Small intestine (tissue), 7 donors: ENCODE measurements around the gene COX19. TPM values are rescaled to one million over a fixed set of nuclear protein-coding genes. Genes with fewer than 3 reads are reported as not detected.
A peak's percentile ranks its signal among the peaks of the same experiment; 100 is the strongest.

Experiments used
- DNase-seq, 2 donors: peaks; one replicate each; pipeline versions ENCODE4 v3.0.0 to v3.0.0-alpha.2; 2013
- FAIRE-seq: peaks from 2 replicates; lab custom pipeline; 2012; peaks lifted over from hg19 to GRCh38; lab: Jason Lieb, UNC
- H3K27ac ChIP-seq, 3 donors: one replicate each; pipeline ENCODE4 v1.5.1; 2013; ENCODE audit warnings: low read length in 2 of 3, mild to moderate bottlenecking in 2 of 3, control low read depth in 1 of 3, inconsistent platforms in 1 of 3, low read depth in 1 of 3, moderate library complexity in 1 of 3
- H3K27me3 ChIP-seq, 3 donors: one replicate each; pipeline ENCODE4 v1.6.1; 2013; ENCODE audit warnings: low read length in 3 of 3, inconsistent platforms in 1 of 3; ENCODE audit not compliant: control insufficient read depth in 3 of 3, insufficient read depth in 3 of 3
- H3K36me3 ChIP-seq, 3 donors: one replicate each; pipeline ENCODE4 v1.6.1; 2013; ENCODE audit warnings: low read length in 3 of 3, inconsistent platforms in 1 of 3, low read depth in 1 of 3, mild to moderate bottlenecking in 1 of 3, moderate library complexity in 1 of 3; ENCODE audit not compliant: control insufficient read depth in 3 of 3, insufficient read depth in 2 of 3
- H3K4me1 ChIP-seq, 3 donors: one replicate each; pipeline ENCODE4 v1.6.1; 2013; ENCODE audit warnings: low read length in 2 of 3, inconsistent platforms in 1 of 3, low read depth in 1 of 3, mild to moderate bottlenecking in 1 of 3, moderate library complexity in 1 of 3; ENCODE audit not compliant: control insufficient read depth in 3 of 3, insufficient read depth in 2 of 3
- H3K4me3 ChIP-seq, 3 donors: one replicate each; pipeline ENCODE4 v1.5.1; 2013; ENCODE audit warnings: low read length in 3 of 3, control low read depth in 1 of 3, inconsistent platforms in 1 of 3, low read depth in 1 of 3, mild to moderate bottlenecking in 1 of 3, moderate library complexity in 1 of 3
- H3K9me3 ChIP-seq, 2 donors: one replicate each; pipeline ENCODE4 v1.6.1; 2013; ENCODE audit warnings: low read depth in 1 of 2, low read length in 1 of 2; ENCODE audit not compliant: control insufficient read depth in 2 of 2, insufficient read depth in 1 of 2
- WGBS, 3 donors: extraction: QIAGEN DNeasy Blood & Tissue Kit; methylation state at CpG; one replicate each; pipeline ENCODE4 v1.1.7; 2013; 5-methylcytosine and 5-hydroxymethylcytosine counted together
- polyA plus RNA-seq, 4 donors: library from polyadenylated mRNA; stranded (reverse) in 3 of 4; unstranded in 1 of 4; fragments of 200-250 nt in 3 of 4; fragments of 120-200 nt in 1 of 4; gene quantifications; one replicate each; pipeline versions ENCODE4 v1.2.1 to v1.2.3, GENCODE V29; 2013
- donor health status: healthy with polysubstance abuse.
- donor health status: control.
- donor health status: control.
- donor health status: Bipolar disorder and iron deficiency.
- donor health status: healthy.

The COX19 gene
- polyA plus RNA-seq, 4 donors, result 8.9 to 41.6 (median 9.8) TPM

DNA sequence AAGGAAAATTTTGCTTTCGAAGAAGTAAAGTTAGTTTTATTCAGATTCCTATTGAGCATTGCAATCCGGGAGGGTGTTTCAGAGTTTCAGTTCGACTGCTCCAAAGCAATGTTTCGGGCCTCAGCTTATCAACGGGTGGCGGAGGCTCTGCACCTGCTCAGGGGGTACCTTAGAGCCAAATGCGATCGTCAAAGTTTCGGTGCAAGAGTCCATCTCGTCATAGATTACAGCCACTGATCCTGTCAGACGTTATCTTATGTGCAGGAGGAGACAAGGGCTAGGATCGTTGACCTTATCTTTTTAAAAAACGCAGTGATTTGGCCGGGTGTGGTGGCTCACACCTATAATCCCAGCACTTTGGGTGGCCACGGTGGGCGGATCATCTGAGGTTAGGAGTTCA lies 3.8 kb upstream of the COX19 start:
- WGBS, 3 donors, result 18 to 63% (median 52%) methylated on average over 16 of the region's 16 CpGs

DNA sequence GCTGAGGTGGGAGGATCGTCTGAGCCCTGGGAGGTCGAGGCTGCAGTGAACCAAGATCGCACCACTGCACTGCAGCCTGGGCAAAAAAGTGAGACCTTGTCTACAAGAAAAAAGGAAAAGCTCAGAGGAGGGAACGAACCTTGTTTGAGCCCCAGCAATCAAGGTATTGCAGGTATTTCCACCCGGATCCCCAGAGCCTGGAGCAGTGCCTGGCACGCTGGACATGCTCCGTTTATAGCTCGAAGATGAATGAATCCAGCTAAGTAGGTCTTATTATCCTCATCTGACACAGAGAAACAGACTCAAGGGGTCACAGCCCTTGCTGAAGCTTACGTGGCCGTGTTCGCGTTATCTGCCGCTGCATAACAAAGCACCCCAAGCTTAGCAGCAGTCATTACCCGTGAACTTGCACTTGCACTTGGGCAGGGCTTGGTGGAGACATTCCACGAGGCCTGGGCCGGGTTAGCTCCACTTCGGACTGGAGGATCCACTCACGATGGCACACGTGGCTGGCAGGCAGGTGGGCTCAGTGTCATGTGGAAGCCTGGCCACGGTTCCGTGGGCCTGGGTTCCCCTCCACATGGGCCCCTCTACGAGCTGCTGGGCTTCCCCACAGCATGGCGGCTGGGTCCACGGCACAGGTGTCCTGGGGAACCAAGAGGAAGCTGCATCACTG lies 3.2 kb upstream of the COX19 start:
- FAIRE-seq (no peak), DNase-seq (peak; percentile 69 to 79)
- Histone ChIP-seq H3K9me3 (peaks cover 0 to 5% of the 10 kb centered on the region in 2 donors), H3K36me3 (peaks cover 0 to 7% (median 0%) of the 10 kb centered on the region in 3 donors), H3K27ac (peak overlapping the region; percentile 91 to 95 (median 92)), H3K27me3 (no peaks in the 10 kb centered on the region), H3K4me3 (no peak overlapping the region), H3K4me1 (peaks cover 4 to 65% (median 10%) of the 10 kb centered on the region in 3 donors)
- WGBS, 3 donors, result 35 to 70% (median 51%) methylated on average over 24 of the region's 24 CpGs

More for the DNA sequence above, 3.8 kb upstream of the COX19 start:
- peaks cover 3 to 61% (median 10%) of the 10 kb centered on the region in 3 donors for H3K4me1 ChIP-seq
- peak; percentile 80 to 82 for DNase-seq
- H3K27ac ChIP-seq, result peak overlapping the region; percentile 91 to 95 (median 92)
- H3K9me3 ChIP-seq, result peaks cover 0 to 5% of the 10 kb centered on the region in 2 donors
- FAIRE-seq, result no peak
- H3K36me3 ChIP-seq, result peaks cover 0 to 12% (median 0%) of the 10 kb centered on the region in 3 donors
- H3K4me3 ChIP-seq, result no peak overlapping the region
- no peaks in the 10 kb centered on the region for H3K27me3 ChIP-seq

DNA sequence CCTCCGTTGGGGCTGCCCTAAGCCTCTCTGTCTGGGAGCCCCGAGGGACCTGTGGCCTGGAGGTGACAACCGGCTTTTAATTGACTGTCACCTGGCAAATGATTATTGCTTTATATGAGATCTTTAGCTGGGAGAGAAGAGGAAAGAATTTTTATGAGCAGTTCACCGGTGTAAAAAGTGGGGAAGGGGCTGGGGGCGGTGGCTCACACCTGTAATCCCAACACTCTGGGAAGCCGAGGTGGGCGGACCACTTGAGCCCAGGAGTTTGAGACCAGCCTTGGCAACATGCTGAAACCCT lies 2.6 kb upstream of the COX19 start:
- no peak overlapping the region for H3K4me3 ChIP-seq
- 12 to 58% (median 27%) methylated on average over 7 of the region's 7 CpGs for WGBS, 3 donors
- FAIRE-seq, result no peak
- H3K9me3 ChIP-seq, result peaks cover 0 to 5% of the 10 kb centered on the region in 2 donors
- H3K27me3 ChIP-seq, result no peaks in the 10 kb centered on the region
- H3K27ac ChIP-seq, result peak overlapping the region; percentile 91 to 95 (median 92)
- peaks cover 7 to 71% (median 10%) of the 10 kb centered on the region in 3 donors for H3K4me1 ChIP-seq
- peaks cover 0 to 7% (median 0%) of the 10 kb centered on the region in 3 donors for H3K36me3 ChIP-seq
- no peak for DNase-seq

DNA sequence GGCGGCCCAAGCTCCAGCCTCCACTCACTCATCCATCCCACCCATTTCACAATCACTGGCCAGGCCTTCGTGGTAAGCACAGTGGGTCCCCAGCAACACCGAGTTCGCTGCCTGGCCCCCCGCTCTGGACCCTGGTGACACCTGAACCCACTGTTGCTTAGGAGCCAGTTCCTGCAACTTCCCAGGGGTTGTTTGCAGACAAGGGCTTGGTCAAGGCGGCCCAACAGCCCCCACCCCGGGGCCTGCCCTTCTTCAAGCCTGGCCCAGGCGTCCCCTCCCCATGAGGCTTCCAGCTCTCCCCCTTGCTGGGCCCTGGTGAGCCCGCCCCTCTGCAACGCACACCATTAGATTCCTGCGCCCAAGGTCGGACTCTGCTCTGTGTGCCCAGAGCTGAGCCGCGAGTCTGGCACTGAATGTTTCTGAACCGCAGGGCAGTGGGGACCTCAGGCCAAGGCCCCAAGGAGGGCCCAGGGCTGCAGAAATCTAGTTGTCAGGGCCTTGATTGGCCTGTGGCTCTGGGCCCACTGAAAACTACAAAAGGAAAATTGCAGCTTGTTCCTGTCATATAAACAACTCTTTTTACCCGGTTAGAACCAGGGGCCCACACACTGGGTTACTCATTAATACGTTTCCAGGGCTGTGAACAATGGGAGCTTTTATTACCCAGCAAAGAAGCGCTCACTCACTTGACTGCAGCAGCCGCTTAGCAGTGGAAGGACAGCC lies 2.1 kb upstream of the COX19 start:
- Histone ChIP-seq H3K27me3 (no peaks in the 10 kb centered on the region), H3K9me3 (peaks cover 0 to 5% of the 10 kb centered on the region in 2 donors), H3K27ac (peak overlapping the region; percentile 91 to 95 (median 92)), H3K36me3 (peaks cover under 1 to 7% (median 3%) of the 10 kb centered on the region in 3 donors), H3K4me1 (peaks cover 10 to 71% (median 10%) of the 10 kb centered on the region in 3 donors), H3K4me3 (peak overlapping the region in 1 of 3 donors; percentile 1)
- DNase-seq, result peak; percentile 93 to 96
- WGBS, 3 donors, result 19 to 52% (median 34%) methylated on average over 18 to 19 of the region's 19 CpGs
- FAIRE-seq, result no peak

DNA sequence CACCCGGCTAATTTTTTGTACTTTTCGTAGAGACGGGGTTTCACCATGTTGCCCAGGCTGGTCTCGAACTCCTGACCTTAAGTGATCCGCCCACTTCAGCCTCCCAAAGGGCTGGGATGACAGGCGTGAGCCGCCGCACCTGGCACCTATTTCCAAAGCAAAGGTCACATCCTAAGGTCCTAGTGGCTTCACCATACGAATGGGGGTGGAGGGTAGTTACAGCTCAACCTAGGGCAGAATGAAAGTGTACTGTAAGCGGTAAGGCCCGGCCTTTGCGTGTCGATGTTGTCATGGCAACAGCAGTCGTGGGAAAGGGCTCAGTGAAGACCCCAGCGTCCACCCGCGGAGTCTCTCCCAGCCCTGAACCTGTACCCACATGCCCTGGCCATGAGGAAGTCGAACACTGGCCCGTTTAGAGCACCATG lies 1.6 kb upstream of the COX19 start:
- H3K4me1 ChIP-seq, result peaks cover 10 to 71% (median 10%) of the 10 kb centered on the region in 3 donors
- DNase-seq (peak in 1 of 2 donors; percentile 76), FAIRE-seq (no peak)
- H3K27ac ChIP-seq, result peak overlapping the region; percentile 91 to 95 (median 92)
- 21 to 63% (median 34%) methylated on average over 19 of the region's 19 CpGs for WGBS, 3 donors
- H3K4me3 ChIP-seq, result peak overlapping the region in 1 of 3 donors; percentile 1
- no peaks in the 10 kb centered on the region for H3K27me3 ChIP-seq
- peaks cover 0 to 5% of the 10 kb centered on the region in 2 donors for H3K9me3 ChIP-seq
- peaks cover 2 to 11% (median 3%) of the 10 kb centered on the region in 3 donors for H3K36me3 ChIP-seq

DNA sequence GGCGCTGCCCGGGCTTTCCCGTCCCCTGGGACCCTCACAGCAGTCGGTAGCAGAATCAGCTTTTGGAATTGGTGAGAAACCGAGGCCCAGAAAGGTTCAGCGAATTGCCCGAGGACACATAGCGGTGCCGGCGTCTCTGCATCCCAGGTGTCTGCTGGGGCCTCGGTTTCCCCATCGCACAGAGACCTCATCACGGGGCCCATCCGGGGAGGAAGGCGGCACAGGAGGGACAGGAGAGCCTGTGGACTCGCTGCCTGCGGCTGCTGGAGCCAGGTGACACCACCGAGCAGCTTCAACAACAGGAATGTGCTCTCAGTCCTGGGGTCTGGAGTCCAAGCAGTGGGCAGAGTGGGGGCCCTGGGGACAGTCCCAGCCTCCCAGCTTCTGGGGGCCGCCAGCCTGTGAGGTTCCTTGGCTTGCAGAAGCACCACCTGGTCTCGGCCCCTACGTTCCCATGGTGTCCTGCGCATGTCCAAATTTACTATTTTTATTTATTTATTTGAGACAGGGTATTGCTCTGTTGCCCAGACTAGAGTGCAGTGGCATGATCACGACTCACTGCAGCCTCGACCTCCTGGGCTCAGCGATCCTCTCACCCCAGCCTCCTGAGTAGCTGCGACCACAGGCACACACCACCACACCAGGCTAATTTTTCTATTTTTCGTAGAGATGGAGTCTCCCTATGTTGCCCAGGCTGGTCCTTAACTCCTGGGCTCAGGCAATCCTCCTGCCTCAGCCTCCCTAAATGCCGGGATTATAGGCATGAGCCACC lies 539 bp upstream of the COX19 start:
- peak in 1 of 2 donors; percentile 65 for DNase-seq
- 27 to 43% (median 29%) methylated on average over 28 of the region's 28 CpGs for WGBS, 3 donors
- H3K27me3 ChIP-seq, result no peaks in the 10 kb centered on the region
- H3K9me3 ChIP-seq, result peaks cover 0 to 5% of the 10 kb centered on the region in 2 donors
- H3K4me3 ChIP-seq, result peak overlapping the region in 2 of 3 donors; percentile 83 to 92
- peaks cover 10 to 70% (median 10%) of the 10 kb centered on the region in 3 donors for H3K4me1 ChIP-seq
- FAIRE-seq, result no peak
- H3K27ac ChIP-seq, result peak overlapping the region; percentile 91 to 95 (median 92)
- H3K36me3 ChIP-seq, result peaks cover 2 to 19% (median 3%) of the 10 kb centered on the region in 3 donors

DNA sequence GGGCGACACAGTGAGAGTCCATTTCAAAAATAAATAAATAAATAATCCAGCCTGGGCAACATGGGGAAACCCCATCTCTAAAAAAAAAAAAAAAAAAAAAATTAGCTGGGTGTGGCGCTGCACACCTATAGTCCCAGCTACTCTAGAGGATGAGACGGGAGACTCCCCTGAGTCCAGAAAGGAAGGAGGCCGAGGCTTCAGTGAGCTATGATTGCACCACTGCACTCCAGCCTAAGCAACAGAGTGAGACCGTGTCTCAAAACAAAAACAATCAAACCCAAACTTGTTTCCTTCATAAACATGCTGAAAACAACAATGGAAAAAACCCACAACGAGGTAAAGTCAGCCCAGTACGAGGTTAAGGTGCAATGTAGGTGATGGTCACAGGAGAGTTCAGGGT lies 1.2 kb downstream of the COX19 start:
- H3K36me3 ChIP-seq, result peaks cover 4 to 37% (median 4%) of the 10 kb centered on the region in 3 donors
- DNase-seq (peak; percentile 50 to 52), FAIRE-seq (no peak)
- H3K4me1 ChIP-seq, result peaks cover 4 to 58% (median 10%) of the 10 kb centered on the region in 3 donors
- H3K9me3 ChIP-seq, result peaks cover 0 to 5% of the 10 kb centered on the region in 2 donors
- H3K4me3 ChIP-seq, result peak overlapping the region in 2 of 3 donors; percentile 83 to 92
- no peaks in the 10 kb centered on the region for H3K27me3 ChIP-seq
- H3K27ac ChIP-seq, result peak overlapping the region in 1 of 3 donors; percentile 91
- 5 to 18% (median 11%) methylated on average over 7 of the region's 7 CpGs for WGBS, 3 donors

DNA sequence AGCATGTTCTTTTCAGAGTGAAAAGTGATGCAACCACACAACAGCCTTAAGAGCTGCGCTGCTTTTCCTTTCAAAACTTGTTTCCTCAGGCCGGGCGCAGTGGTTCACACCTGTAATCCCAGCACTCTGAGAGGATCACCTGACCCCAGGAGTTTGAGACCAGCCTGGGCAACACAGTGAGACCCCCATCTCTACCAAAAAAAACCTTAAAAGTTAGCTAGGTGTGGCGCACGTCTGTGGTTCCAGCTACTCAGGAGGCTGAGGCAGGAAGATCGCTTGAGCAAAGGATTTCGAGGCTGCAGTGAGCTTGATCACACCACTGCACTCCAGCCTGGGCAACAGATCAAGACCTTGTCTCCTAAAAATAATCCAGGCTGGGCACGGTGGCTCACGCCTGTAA lies 2.0 kb downstream of the COX19 start:
- FAIRE-seq (no peak), DNase-seq (peak in 1 of 2 donors; percentile 26)
- 59 to 80% (median 72%) methylated on average over 9 of the region's 9 CpGs for WGBS, 3 donors
- H3K4me1 ChIP-seq, result peaks cover 4 to 49% (median 10%) of the 10 kb centered on the region in 3 donors
- peaks cover 6 to 43% (median 9%) of the 10 kb centered on the region in 3 donors for H3K36me3 ChIP-seq
- H3K27ac ChIP-seq, result peak overlapping the region in 1 of 3 donors; percentile 52
- no peak overlapping the region for H3K4me3 ChIP-seq
- H3K9me3 ChIP-seq, result no peaks in the 10 kb centered on the region
- H3K27me3 ChIP-seq, result no peaks in the 10 kb centered on the region
